Transverse colon (tissue), 3 donors: ENCODE measurements around the gene PRKCA.

Experiments
- EP300 ChIP-seq: sonication (generic); formaldehyde crosslinking; IDR thresholded peaks from one replicate; pipeline ENCODE4 v1.6.1; 2017; ENCODE audit warnings: antibody characterized with exemption, low read depth
- TF ChIP-seq, protein P1 (sequence below), 5 experiments: fragments of 200-600 bp in 3 of 5; fragments of 450-650 bp in 2 of 5; sonication (generic) in 3 of 5; IDR thresholded peaks; 1 replicate in 2 of 5; 2 replicates in 3 of 5; pipeline ENCODE4 v1.5.1; 2016 to 2017; ENCODE audit warnings: antibody characterized with exemption in 5 of 5, inconsistent platforms in 3 of 5, mild to moderate bottlenecking in 2 of 5, moderate library complexity in 1 of 5

DNA sequence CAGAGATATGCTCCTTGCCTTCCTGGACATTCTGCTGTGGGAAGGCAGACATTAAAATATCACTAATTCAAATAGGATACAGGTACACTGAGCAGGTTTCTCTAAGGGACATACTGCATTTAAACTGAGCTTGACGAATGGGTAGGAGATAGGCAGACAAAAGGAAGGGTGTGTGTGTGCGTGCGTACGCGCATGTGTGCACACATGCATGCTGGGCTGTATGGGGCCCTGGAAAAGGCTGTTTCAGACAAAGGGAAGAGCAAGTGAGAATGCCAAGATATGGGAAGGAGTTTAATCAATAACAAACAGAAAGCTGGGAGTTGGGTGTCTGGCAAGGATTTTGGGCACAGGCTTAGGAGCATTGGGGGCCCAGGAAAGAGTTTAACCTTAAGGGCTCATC is 196.2 kb downstream of the PRKCA start:
- TF ChIP-seq EP300, result no peak
- TF ChIP-seq, protein P1, sequence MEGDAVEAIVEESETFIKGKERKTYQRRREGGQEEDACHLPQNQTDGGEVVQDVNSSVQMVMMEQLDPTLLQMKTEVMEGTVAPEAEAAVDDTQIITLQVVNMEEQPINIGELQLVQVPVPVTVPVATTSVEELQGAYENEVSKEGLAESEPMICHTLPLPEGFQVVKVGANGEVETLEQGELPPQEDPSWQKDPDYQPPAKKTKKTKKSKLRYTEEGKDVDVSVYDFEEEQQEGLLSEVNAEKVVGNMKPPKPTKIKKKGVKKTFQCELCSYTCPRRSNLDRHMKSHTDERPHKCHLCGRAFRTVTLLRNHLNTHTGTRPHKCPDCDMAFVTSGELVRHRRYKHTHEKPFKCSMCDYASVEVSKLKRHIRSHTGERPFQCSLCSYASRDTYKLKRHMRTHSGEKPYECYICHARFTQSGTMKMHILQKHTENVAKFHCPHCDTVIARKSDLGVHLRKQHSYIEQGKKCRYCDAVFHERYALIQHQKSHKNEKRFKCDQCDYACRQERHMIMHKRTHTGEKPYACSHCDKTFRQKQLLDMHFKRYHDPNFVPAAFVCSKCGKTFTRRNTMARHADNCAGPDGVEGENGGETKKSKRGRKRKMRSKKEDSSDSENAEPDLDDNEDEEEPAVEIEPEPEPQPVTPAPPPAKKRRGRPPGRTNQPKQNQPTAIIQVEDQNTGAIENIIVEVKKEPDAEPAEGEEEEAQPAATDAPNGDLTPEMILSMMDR (IDR thresholded peaks at IDR 0.05), result no peak
